AG09309 (cell line): ENCODE data around the gene CDC20.

Experiments used
- DNase-seq: peaks from one replicate; pipeline ENCODE4 v3.0.0-alpha.2; 2010; ENCODE audit warnings: low read depth
- H3K4me3 ChIP-seq: 2 replicates; pipeline ENCODE4 v1.5.1; 2011; ENCODE audit warnings: mild to moderate bottlenecking, low read depth, low read length, moderate library complexity; ENCODE audit not compliant: control insufficient read depth
- CTCF ChIP-seq: IDR thresholded peaks from 2 replicates; pipeline ENCODE4 v1.5.1; 2011; ENCODE audit warnings: mild to moderate bottlenecking, low read depth, low read length, inconsistent platforms; ENCODE audit not compliant: insufficient read depth, control insufficient read depth; ENCODE audit errors: missing control alignments

CDC20 gene

GRCh38 chr1:43339584-43340232, 19.1 kb upstream of the CDC20 start:
- no peak for DNase-seq
- TF ChIP-seq CTCF: no peak
- H3K4me3 ChIP-seq: no peak overlapping the region

GRCh38 chr1:43340559-43340958, 18.2 kb upstream of the CDC20 start:
- DNase-seq: no peak
- no peak overlapping the region for H3K4me3 ChIP-seq
- TF ChIP-seq CTCF: no peak

GRCh38 chr1:43344267-43344850, 14.4 kb upstream of the CDC20 start:
- no peak for DNase-seq
- no peak for TF ChIP-seq CTCF

GRCh38 chr1:43345120-43345519, 13.7 kb upstream of the CDC20 start:
- H3K4me3 ChIP-seq: no peak overlapping the region
- TF ChIP-seq CTCF: no peak
- DNase-seq: no peak

More at GRCh38 chr1:43344267-43344850, 14.4 kb upstream of the CDC20 start:
- no peak overlapping the region for H3K4me3 ChIP-seq

GRCh38 chr1:43346636-43347035, 12.1 kb upstream of the CDC20 start:
- H3K4me3 ChIP-seq: no peak overlapping the region
- DNase-seq: no peak
- no peak for TF ChIP-seq CTCF

- TF ChIP-seq CTCF: no peak
- peak overlapping the region; percentile 44 for H3K4me3 ChIP-seq
- DNase-seq: no peak
These were observed 10.4 kb upstream of the CDC20 start for GRCh38 chr1:43348343-43348808.
